Measurements from ENCODE around the gene COCH.
"Not testable (repeated sequence)": the region's sequence is repeated elsewhere in the genome, so short reads cannot be mapped to it uniquely, and the experiment has no call there.

Gene COCH

DNA sequence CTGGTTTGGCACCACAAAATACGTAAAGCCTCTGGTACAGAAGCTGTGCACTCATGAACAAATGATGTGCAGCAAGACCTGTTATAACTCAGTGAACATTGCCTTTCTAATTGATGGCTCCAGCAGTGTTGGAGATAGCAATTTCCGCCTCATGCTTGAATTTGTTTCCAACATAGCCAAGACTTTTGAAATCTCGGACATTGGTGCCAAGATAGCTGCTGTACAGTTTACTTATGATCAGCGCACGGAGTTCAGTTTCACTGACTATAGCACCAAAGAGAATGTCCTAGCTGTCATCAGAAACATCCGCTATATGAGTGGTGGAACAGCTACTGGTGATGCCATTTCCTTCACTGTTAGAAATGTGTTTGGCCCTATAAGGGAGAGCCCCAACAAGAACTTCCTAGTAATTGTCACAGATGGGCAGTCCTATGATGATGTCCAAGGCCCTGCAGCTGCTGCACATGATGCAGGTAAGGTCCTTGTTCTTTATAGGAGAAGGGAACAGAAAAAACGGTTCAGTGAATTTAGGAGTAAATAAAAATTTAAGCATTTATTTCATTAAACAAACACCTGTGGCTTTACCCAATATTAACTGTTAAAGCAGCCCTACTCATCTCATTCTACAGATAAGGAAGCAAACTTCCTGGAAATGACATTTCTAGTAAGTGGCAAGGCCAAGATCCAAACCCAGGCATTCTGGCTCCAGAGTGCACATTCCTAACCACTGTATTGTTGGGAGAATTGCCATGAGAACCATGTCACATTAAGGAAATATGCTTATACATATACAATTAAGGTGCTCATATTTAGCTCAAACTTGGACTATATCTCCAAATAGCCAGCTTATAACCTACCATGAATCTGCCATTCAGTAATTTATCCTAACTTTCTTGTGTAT is 11.7 kb downstream of the COCH start:
- Histone ChIP-seq H3K4me3 (no peak overlapping the region), H3K27ac (no peak overlapping the region)
- TF ChIP-seq, protein P1, sequence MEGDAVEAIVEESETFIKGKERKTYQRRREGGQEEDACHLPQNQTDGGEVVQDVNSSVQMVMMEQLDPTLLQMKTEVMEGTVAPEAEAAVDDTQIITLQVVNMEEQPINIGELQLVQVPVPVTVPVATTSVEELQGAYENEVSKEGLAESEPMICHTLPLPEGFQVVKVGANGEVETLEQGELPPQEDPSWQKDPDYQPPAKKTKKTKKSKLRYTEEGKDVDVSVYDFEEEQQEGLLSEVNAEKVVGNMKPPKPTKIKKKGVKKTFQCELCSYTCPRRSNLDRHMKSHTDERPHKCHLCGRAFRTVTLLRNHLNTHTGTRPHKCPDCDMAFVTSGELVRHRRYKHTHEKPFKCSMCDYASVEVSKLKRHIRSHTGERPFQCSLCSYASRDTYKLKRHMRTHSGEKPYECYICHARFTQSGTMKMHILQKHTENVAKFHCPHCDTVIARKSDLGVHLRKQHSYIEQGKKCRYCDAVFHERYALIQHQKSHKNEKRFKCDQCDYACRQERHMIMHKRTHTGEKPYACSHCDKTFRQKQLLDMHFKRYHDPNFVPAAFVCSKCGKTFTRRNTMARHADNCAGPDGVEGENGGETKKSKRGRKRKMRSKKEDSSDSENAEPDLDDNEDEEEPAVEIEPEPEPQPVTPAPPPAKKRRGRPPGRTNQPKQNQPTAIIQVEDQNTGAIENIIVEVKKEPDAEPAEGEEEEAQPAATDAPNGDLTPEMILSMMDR (IDR thresholded peaks at IDR 0.05), result no peak
- no peak for DNase-seq (ENCODE audit: low spot score)

DNA sequence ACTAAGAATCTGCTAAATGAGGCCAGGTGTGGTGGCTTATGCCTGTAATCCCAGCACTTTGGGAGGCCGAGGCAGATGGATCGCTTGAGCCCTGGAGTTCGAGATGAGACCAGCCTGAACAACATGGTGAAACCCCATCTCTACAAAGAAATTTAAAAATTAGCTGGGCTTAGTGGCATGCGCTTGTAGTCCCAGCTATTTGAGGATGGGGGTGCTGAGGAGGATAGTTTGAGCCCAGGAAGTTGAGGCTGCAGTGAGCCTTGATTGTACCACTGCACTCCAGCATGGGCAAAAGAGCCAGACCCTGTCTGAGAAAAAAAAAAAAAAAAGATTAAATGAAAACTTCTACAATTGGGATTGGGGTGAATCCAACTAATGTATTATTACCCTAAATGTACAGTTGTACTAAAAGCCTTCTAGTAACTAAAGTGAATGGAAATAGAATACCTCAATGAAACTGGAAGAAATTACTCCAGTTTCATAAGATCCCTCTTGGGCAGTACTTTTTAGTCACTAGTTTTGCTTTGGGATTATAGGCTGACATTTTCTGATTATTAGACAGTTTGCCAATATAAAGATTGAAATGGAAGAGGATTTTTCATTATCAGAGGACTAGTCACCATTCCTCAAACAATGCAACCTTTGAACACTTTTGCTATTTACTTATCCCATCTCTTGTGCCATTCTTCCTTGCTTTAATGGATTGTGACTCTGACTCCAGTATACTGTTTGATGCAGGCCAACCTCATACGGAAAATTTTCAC is 14.3 kb downstream of the COCH start:
- Histone ChIP-seq H3K27ac (no peak overlapping the region), H3K4me3 (no peak overlapping the region)
- DNase-seq (ENCODE audit: low spot score), result no peak
- TF ChIP-seq, protein P1 (IDR thresholded peaks at IDR 0.05), result no peak

DNA sequence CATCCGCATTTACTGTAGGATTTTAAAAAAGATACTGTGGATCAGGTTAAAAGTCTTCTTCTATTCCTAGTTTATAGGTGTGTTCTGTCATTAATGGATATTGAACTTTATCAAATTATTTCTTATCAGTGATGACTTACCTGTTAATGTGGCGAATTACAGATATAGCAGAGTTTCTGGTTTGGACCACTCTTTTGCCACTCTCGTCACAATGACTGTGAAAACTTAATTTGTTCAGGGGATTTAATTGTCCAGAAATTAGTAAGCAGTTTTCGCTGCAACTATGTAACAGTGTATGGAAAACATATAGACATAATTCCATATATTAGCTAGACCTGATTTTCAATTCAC is 14.9 kb downstream of the COCH start:
- no peak overlapping the region for H3K4me3 ChIP-seq
- no peak overlapping the region for H3K27ac ChIP-seq
- DNase-seq (ENCODE audit: low spot score), result no peak
- TF ChIP-seq, protein P1 (IDR thresholded peaks at IDR 0.05), result no peak

DNA sequence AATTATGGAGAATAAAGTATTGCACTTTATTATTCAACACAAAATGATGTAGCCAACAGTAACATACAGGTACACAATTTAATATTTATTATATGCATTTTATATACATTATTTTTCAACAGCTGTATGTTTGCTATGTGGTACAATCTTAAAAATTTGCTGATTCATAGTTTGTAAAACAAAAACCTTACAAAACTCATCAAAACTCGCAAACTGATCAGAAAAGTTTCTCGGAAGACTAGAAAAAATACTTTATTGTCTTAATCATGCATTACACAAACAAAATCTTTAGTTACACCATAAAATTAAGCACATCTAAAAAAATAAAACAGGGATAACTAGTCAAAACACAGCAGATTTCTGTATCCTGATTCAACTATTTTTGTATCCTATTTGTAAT is 19.5 kb downstream of the COCH start:
- Histone ChIP-seq H3K27ac (no peak overlapping the region), H3K4me3 (no peak overlapping the region)
- TF ChIP-seq, protein P1 (IDR thresholded peaks at IDR 0.05), result no peak
- DNase-seq (ENCODE audit: low spot score), result no peak

DNA sequence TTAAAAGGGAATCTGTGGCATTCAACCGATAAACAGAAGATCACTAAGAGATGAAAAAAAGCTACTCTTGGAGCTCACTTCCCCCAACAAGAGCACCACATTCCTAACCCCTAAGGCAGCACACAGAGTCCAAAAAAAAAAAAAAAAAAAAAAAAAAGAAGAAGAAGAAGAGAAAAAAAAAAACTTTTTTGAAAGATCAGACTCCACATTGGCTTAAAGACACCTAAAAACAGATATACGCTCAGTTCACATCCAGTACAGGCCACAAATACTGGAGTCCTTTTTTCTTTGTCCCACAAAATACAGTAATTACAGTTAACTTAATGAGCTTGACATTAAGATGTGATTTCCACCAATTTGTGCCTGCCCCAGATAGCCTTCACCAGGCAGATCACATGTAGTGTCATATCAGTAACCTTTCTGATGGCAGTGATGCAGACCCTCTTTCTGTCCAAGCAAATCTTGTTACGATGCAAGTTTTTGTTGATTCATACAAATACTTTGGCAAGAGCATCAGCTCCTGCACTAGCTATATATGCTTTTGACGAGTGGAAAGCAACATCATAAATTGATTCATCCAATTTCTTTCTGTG is 20.7 kb downstream of the COCH start:
- TF ChIP-seq, protein P1 (IDR thresholded peaks at IDR 0.05), result no peak
- Histone ChIP-seq H3K27ac (no peak overlapping the region), H3K4me3 (no peak overlapping the region)
- DNase-seq (ENCODE audit: low spot score), result no peak

DNA sequence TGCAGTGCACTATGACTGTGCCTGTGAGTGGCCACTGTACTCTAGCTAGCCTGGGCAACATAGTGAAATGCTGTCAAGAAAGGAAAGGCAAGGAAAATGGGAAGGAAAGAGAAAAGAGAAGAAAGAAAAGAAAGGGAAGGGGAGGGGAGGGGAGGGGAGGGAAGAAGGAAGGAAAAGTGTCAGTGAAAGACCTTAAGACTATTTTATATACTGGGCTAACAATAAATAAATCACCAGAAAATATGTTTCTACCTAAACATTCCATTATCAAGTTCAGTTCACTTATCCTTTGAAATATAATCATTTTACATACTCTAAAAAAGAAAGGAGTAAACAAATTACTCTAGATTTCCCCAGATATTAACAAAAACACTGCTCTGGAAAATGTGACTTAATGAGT is 22.1 kb downstream of the COCH start:
- TF ChIP-seq, protein P1 (IDR thresholded peaks at IDR 0.05), result no peak
- no peak for DNase-seq (ENCODE audit: low spot score)
- no peak overlapping the region for H3K4me3 ChIP-seq
- H3K27ac ChIP-seq, result no peak overlapping the region

DNA sequence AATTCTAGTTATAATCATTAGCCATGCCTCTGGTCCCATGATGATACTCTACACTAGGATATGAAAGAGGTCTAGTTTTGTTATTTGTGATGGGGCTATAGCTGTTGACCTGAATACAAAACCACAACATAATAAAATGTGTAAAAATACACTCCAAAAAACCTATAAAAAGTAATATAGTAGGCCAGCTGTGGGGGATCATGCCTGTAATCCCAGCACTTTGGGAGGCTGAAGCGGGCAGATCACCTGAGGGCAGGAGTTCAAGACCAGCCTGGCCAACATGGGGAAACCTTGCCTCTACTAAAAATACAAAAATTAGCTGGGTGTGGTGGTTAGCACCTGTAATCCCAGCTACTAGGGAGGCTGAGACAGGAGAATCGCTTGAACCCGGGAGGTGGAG is 22.8 kb downstream of the COCH start:
- DNase-seq (ENCODE audit: low spot score); H3K4me3 ChIP-seq; H3K27ac ChIP-seq: not testable (repeated sequence)
